Activated naive CD4-positive, alpha-beta T cell treated with anti-CD3 and anti-CD28 coated beads, Interleukin-2, amount 50 U/mL, for 24 hours (primary cell): ENCODE data around the gene SH3BP5L.
"Not testable (repeated sequence)": the region's sequence is repeated elsewhere in the genome, so short reads cannot be mapped to it uniquely, and the experiment has no call there.

ENCODE experiments used
- H3K27ac Mint-ChIP-seq: one replicate; pipeline ENCODE4 v1.8.0; 2021; ENCODE audit warnings: mild to moderate bottlenecking, mixed read lengths
- H3K27me3 Mint-ChIP-seq: one replicate; pipeline ENCODE4 v1.8.0; 2021; ENCODE audit warnings: mixed read lengths
- H3K36me3 Mint-ChIP-seq: one replicate; pipeline ENCODE4 v1.8.0; 2021; ENCODE audit warnings: mixed read lengths
- H3K4me1 Mint-ChIP-seq: one replicate; pipeline ENCODE4 v1.8.0; 2021; ENCODE audit warnings: mixed read lengths
- H3K4me3 Mint-ChIP-seq: one replicate; pipeline ENCODE4 v1.8.0; 2021; ENCODE audit warnings: mild to moderate bottlenecking, mixed read lengths
- H3K9me3 Mint-ChIP-seq: one replicate; pipeline ENCODE4 v1.8.0; 2021; ENCODE audit warnings: mixed read lengths

Gene SH3BP5L

DNA sequence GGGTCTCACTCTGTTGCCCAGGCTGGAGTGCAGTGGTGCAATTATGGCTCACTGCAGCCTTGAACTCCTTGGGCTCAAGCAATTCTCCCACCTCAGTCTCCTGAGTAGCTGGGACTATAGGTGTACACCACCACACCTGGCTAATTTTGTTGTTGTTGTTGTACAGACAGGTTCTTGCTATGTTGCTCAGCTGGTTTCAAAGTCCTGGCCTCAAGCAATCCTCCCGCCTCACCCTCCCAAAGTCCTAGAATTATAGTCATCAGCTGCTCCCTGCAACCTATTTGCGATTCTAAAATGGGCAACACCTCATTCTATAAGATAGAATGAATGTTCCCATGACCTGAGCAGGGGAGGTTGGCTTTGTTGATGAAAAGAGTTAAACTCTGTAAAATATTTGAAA lies 36.4 kb downstream of the SH3BP5L start:
- H3K36me3 Mint-ChIP-seq, H3K9me3 Mint-ChIP-seq, H3K4me3 Mint-ChIP-seq, H3K4me1 Mint-ChIP-seq, H3K27me3 Mint-ChIP-seq, H3K27ac Mint-ChIP-seq: not testable (repeated sequence)

DNA sequence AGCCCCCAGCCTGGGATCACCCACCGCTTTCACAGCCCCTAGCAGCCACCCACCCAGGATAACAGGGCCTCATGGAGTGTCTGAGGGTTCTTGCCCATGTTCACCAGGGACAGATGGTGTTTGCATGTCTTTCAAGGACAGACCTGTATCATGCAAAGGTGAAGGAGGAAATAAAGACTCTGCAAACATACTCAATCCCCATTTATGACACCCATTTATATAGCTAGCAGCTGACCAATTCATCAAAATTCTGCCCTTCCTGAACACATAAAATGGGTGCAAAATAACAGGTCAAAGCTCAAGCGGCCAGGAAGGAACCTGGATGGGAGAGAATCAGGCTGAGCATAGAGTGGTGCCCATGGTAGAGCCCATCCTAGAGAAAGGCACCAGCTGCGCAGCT lies 37.4 kb downstream of the SH3BP5L start:
- H3K27ac Mint-ChIP-seq, result no peak overlapping the region
- H3K36me3 Mint-ChIP-seq, result no peaks in the 10 kb centered on the region
- no peaks in the 10 kb centered on the region for H3K4me1 Mint-ChIP-seq
- no peaks in the 10 kb centered on the region for H3K27me3 Mint-ChIP-seq
- H3K9me3 Mint-ChIP-seq, result no peaks in the 10 kb centered on the region
- no peak overlapping the region for H3K4me3 Mint-ChIP-seq

DNA sequence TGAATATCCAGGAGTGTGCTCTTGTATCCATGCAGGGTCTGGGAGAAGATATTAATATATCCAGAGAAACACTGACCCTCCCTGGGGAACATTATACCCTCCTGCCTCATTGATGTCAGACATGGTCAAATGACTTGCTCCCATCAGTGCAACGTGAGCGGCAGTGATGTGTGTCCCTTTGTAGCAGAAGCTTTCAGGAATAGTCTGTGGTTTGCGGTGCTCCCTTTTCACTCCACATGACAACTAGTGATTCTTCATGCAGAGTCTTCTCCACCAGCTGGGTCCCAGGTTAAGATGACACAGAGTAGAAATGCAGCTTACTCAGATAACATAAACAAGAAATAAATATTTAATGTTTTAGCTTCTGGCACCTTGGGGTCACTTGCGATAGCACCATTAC lies 38.3 kb downstream of the SH3BP5L start:
- Mint-ChIP-seq H3K27ac (no peak overlapping the region), H3K9me3 (no peaks in the 10 kb centered on the region), H3K27me3 (no peaks in the 10 kb centered on the region), H3K36me3 (no peaks in the 10 kb centered on the region), H3K4me1 (no peaks in the 10 kb centered on the region), H3K4me3 (no peak overlapping the region)

DNA sequence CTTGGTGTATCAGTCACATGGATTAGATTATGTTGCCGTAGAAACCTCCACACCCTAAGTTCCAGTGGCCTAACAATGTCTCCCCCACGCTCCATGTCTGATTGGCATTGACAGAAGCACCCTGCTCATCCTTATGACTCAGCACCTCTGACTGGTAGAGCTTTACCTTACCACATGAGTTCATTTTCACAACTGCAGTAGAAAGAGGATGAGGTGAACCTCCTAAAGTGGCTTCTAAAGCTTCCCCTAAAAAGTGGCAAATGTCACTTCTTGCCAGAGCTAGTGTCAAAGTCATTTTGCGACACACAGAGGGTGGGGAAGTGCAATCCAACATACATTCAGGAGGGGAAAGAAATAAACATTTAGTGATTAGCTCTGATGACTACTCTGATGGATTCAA lies 39.6 kb downstream of the SH3BP5L start:
- Mint-ChIP-seq H3K9me3 (no peaks in the 10 kb centered on the region), H3K27me3 (peaks cover 5% of the 10 kb centered on the region), H3K4me1 (no peaks in the 10 kb centered on the region), H3K36me3 (no peaks in the 10 kb centered on the region), H3K27ac (no peak overlapping the region), H3K4me3 (no peak overlapping the region)

DNA sequence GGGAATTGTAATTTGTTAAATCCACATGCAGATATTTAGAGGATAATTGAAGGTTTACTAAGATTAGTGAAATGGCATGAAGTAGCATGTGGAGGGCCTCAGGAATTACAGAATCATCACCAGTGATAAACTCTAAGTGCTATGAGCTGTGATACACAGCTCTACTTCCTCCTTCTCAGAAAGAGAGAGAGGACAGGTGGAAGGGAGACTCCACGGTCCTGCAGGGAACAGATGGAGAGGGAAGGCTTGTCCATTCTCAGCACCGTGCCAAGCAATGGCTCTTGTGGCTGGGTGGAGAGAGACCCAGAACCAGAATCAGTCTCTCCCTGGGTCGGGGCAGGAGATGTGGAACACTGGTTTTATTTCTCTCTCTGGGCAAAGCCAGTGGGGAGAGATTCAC lies 42.3 kb downstream of the SH3BP5L start:
- H3K27ac Mint-ChIP-seq, result no peak overlapping the region

DNA sequence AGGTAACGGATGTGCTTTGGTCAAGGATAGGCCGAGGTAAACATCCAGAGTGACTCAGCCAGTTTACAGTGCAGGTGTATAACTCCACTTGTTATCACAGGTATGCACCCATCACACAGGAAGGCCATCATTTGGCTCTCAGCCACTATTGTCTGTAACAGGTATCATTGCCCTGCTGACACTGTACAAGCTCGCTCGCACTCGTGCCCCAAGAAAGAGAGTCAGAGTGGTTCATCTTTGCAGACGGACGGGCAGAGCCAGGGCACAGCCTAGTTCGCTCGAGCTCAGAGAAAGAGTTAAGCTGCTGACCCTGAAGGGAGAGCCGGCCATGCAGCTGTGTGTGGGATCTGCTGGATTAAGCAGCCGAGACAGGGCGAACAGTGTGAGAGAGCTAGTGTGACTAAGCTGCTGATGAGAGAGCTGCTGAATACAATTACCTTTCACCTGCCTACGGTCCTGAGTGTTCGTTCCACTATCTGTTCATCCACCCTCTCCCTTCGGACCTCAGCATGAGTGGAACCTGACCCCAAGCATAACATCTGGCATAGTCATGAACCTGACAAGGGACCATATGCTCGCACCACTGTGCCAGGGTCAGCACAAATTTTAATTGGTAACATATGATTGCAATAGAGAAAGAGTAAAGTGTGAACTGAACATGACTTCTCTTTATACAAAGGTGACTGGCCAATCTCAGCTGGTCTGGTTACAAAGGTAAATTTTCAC lies 43.1 kb downstream of the SH3BP5L start:
- Mint-ChIP-seq H3K4me1 (no peaks in the 10 kb centered on the region), H3K36me3 (no peaks in the 10 kb centered on the region)

More for the DNA sequence above, 42.3 kb downstream of the SH3BP5L start:
- no peaks in the 10 kb centered on the region for H3K36me3 Mint-ChIP-seq
- H3K4me1 Mint-ChIP-seq, result no peaks in the 10 kb centered on the region
- no peaks in the 10 kb centered on the region for H3K9me3 Mint-ChIP-seq
- peaks cover 5% of the 10 kb centered on the region for H3K27me3 Mint-ChIP-seq
- no peak overlapping the region for H3K4me3 Mint-ChIP-seq

DNA sequence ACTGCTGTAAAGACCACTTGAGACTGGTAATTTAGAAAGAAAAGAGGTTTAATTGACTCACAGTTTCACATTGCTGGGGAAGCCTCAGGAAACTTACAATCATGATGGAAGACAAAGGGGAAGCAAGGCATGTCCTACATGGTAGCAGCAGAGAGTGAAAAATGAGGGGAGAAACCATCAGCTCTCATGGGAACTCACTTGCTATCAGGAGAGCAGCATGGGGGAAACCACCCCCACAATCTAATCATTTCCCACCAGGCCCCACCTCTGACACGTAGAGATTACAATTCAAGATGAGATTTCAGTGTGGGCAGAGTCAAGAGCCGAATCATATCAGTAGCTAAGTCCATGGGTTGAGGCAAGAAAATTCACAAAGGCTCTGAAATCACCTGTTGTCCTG lies 46.4 kb downstream of the SH3BP5L start:
- Mint-ChIP-seq H3K9me3 (peaks cover 10% of the 10 kb centered on the region), H3K4me1 (no peaks in the 10 kb centered on the region), H3K4me3 (no peak overlapping the region), H3K27ac (no peak overlapping the region), H3K36me3 (peaks cover 2% of the 10 kb centered on the region), H3K27me3 (peaks cover 5% of the 10 kb centered on the region)

More for the DNA sequence above, 43.1 kb downstream of the SH3BP5L start:
- H3K27me3 Mint-ChIP-seq, result peaks cover 5% of the 10 kb centered on the region
- H3K9me3 Mint-ChIP-seq, result no peaks in the 10 kb centered on the region
- no peak overlapping the region for H3K27ac Mint-ChIP-seq
- H3K4me3 Mint-ChIP-seq, result no peak overlapping the region

DNA sequence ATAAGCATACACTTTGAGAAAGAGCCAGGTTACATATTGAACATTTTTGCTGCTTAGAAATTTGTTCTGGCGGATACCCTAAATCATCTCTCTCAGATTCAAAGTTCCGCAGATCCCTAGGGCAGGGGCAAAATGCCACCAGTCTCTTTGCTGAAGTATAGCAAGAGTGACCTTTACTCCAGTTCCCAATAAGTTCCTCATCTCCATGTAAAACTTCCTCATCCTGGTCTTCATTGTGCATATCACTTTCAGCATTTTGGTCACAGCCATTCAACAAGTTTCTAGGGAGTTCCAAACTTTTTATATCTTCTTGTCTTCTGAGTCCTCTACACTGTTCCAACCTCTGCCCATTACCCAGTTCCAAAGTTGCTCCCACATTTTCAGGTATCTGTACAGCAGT lies 46.8 kb downstream of the SH3BP5L start:
- peaks cover 5% of the 10 kb centered on the region for H3K27me3 Mint-ChIP-seq
- peaks cover 10% of the 10 kb centered on the region for H3K9me3 Mint-ChIP-seq
- no peaks in the 10 kb centered on the region for H3K4me1 Mint-ChIP-seq
- peaks cover 2% of the 10 kb centered on the region for H3K36me3 Mint-ChIP-seq
- no peak overlapping the region for H3K4me3 Mint-ChIP-seq
- H3K27ac Mint-ChIP-seq, result no peak overlapping the region

DNA sequence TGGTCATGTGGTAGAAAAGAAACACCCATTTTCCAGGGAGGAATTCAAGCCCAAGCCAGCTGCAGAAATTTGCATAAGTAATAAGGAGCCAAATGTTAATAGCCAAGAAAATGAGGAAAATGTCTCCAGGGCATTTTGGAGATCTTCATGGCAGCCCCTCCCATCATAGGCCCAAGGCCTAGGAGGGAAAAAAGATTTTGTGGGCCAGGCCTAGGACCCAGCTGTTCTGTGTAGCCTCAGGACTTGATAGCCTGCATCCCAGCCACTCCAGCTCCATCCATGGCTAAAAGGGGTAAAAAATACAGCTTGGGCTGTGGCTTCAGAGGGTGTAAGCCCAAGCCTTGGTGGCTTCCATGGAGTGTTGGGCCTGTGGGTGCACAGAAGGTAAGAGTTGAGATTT lies 48.7 kb downstream of the SH3BP5L start:
- peaks cover 5% of the 10 kb centered on the region for H3K27me3 Mint-ChIP-seq
- peaks cover 10% of the 10 kb centered on the region for H3K9me3 Mint-ChIP-seq
- H3K27ac Mint-ChIP-seq, result no peak overlapping the region
- peaks cover 2% of the 10 kb centered on the region for H3K36me3 Mint-ChIP-seq
- H3K4me3 Mint-ChIP-seq, result no peak overlapping the region
- no peaks in the 10 kb centered on the region for H3K4me1 Mint-ChIP-seq

DNA sequence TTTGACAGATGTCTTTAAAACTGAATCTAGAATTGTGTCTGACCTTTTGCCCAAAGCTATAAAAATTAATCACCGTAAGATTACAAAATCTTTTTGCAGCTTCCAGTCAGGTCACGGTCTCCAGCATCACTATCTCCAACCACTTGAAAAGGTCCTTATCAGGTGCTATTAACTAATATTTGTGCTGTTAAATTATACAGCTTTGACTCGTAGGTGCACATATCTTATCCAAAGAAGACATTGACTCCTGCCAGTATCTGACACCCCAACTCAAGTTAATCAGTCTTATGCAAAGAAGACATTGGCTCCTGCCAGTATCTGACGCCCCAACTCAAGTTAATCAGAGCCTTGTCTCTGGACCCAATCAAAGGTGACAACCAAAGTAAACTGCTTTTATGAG lies 50.3 kb downstream of the SH3BP5L start:
- Mint-ChIP-seq H3K4me1 (no peaks in the 10 kb centered on the region), H3K4me3 (no peak overlapping the region), H3K27me3 (no peaks in the 10 kb centered on the region), H3K36me3 (peaks cover 2% of the 10 kb centered on the region), H3K9me3 (peaks cover 10% of the 10 kb centered on the region), H3K27ac (no peak overlapping the region)
